Sigmoid colon (tissue), 4 donors: ENCODE measurements around the gene DAGLA.

Experiments used
- CTCF ChIP-seq, 4 experiments: fragments of 450-650 bp in 3 of 4; fragments of 200-600 bp in 1 of 4; IDR thresholded peaks; one replicate each; pipeline ENCODE4 v1.5.1; 2016 to 2019; ENCODE audit warnings: antibody characterized with exemption in 4 of 4, mild to moderate bottlenecking in 3 of 4, moderate library complexity in 2 of 4
- EP300 ChIP-seq, 4 donors: sonication (generic); formaldehyde crosslinking; IDR thresholded peaks; one replicate each; pipeline ENCODE4 v1.6.1; 2017; ENCODE audit warnings: antibody characterized with exemption in 4 of 4
- POLR2A ChIP-seq, 2 donors: fragments of 450-650 bp; IDR thresholded peaks; one replicate each; pipeline ENCODE4 v1.6.1; 2016; ENCODE audit warnings: antibody characterized with exemption in 2 of 2, mild to moderate bottlenecking in 2 of 2, moderate library complexity in 2 of 2
- POLR2AphosphoS5 ChIP-seq, 4 donors: sonication (generic); formaldehyde crosslinking; IDR thresholded peaks; one replicate each; pipeline ENCODE4 v1.6.1; 2017; ENCODE audit warnings: antibody characterized with exemption in 4 of 4

- no peak for TF ChIP-seq CTCF (IDR thresholded peaks at IDR 0.05)
- no peak for TF ChIP-seq EP300 (IDR thresholded peaks at IDR 0.05)
- TF ChIP-seq POLR2A (IDR thresholded peaks at IDR 0.05), result no peak
- TF ChIP-seq POLR2AphosphoS5 (IDR thresholded peaks at IDR 0.05), result no peak
These were observed 39.8 kb downstream of the DAGLA start for GRCh38 chr11:61719978-61720377.
